Hematopoietic multipotent progenitor cell treated with erythropoietin and hydrocortisone succinate and interleukin-3 and kit ligand, for 8 days (in vitro differentiated cells): ENCODE measurements around the gene FAM50A.

Source experiments
- DNase-seq: peaks from one replicate; pipeline ENCODE4 v3.0.0-alpha.2; 2015

The FAM50A gene

DNA sequence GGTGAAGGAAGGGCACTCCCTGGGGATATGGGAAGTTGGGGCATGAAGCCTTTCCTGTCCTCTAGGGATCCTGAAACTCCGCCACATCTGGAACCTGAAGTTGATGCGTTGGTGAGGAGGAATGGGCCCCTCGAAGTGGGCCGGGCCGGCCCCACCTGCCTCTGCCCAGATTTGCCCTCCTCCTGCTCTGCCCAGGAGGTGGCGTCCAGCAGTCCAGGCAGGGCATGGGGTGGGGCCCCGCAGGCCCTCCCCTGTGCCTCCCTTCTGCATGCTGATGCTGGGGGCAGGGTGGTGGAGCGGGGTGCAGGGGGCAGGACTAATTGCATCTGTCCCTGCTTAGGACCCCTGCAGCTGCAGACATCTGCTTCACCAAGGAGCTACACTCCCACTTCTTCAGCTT lies 30.8 kb upstream of the FAM50A start:
- no peak for DNase-seq

DNA sequence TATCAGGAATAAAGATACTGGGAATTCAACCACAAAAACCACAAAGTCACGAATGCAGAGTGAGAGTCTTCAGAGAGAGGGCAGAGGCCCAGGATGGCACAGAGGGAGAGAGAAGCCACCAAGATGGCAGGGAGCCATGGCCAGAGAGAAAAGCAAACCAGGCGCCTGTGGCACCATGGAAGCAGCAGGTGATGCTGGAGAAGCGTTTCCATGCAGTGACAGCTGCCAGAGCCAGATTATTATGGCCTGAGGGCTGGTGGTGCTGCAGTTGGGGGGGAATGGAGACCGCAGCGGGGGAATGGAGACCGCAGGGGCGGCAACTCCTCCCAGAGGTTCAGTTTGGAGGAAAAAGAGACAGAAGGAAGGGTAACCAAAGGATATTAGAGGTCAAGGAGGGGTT lies 26.8 kb upstream of the FAM50A start:
- DNase-seq, result no peak

DNA sequence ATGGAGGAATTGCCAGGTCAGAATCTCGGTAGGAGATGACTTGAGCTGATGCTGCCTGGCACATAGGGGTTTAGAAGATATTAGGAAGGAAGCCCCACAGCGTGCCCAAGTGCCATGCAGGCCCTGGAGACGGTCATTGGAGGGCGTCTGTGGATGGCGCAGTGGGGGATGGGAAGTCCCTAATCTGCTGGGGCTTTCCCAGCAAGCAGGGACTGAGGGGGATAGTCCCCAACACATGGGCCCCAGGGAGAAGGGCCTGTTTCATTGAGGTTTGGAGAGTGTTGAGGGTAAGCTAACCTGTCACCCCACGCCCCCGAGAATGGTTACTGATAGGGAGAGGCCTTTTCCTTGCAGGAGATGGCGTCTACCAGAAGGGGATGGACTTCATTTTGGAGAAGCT lies 24.8 kb upstream of the FAM50A start:
- no peak for DNase-seq

DNA sequence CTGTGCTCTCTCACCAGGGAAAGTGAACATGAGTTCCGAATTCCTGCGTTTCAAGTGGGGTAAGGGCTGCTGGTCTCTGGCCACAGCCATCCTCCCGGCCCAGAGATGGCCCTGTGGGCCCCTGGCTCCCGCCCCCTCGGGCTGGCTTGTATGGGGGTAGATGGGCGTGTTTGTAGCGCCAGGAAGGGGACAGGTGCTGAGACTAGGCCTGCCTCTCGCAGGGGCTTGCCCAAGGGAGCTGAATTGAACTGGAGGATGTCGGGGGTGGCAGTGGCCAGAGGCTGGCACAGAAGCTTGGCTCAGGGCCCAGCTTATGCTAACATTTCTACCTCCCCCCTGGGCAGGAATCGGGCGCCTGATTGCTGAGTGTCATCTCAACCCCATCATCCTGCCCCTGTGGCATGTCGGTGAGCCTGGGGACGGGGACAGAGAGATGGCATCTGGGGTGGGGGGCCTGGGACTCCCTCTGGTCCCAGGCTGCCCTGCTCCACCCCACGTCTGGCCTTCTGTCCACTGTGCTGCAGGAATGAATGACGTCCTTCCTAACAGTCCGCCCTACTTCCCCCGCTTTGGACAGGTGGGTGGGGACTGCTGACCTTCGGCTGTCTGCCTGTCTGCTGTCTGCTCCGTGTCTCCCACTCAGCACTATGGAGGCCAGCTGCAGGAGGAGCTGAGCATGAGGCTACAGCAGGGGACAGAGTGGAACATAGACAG lies 24.1 kb upstream of the FAM50A start:
- DNase-seq, result no peak

DNA sequence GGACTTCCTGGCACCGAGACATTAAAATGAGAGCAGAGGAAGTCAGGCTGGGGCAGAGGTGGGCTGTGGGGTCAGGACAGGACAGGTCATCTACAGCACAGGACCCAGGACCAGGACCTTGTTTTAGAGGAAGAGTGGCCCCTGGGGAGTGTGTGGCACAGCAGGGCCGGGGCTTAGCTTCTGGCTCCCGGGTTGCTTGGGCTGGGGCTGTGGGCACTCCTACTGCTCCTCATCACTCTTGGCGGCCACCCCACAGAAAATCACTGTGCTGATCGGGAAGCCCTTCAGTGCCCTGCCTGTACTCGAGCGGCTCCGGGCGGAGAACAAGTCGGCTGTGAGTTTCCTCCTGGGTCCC lies 23.6 kb upstream of the FAM50A start:
- no peak for DNase-seq

DNA sequence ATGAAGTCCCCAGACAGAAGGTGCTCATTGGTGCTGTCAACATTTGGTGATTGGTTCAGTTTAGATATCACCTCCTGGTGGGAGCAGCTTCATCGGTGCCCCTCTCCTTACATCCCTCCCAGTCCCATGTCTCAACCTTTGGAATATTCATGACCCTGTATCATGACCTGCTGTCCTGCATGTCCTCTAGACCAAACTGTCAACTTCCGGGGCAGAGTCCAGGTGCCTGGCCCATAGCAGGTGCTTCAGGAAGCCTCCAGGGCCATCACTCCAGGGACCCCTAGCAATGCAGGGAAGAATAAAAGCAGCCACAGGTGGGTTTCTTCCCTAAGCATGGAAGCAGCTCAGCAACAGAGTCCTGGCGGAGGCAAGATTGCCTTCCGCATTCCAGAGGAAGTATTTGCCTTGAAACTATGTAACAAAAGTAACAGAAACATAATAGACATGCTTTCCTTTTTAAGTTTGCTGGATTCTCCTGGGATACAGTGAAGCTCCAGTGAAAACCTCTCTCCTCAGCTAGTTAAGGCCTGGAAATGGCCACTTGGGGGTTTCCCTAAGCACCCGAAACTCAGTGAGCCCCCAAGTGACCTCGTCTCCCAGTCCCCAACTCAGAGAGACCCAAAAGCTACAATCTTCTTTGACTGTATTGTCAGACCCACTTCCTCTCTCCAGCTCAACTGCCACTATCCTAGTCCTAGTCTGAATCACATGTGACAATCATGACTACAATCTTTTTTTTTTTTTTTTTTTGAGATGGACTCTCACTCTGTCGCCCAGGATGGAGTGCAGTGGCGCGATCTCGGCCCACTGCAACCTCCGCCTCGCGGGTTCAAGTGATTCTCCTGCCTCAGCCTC lies 16.8 kb upstream of the FAM50A start:
- DNase-seq, result peak; percentile 16

DNA sequence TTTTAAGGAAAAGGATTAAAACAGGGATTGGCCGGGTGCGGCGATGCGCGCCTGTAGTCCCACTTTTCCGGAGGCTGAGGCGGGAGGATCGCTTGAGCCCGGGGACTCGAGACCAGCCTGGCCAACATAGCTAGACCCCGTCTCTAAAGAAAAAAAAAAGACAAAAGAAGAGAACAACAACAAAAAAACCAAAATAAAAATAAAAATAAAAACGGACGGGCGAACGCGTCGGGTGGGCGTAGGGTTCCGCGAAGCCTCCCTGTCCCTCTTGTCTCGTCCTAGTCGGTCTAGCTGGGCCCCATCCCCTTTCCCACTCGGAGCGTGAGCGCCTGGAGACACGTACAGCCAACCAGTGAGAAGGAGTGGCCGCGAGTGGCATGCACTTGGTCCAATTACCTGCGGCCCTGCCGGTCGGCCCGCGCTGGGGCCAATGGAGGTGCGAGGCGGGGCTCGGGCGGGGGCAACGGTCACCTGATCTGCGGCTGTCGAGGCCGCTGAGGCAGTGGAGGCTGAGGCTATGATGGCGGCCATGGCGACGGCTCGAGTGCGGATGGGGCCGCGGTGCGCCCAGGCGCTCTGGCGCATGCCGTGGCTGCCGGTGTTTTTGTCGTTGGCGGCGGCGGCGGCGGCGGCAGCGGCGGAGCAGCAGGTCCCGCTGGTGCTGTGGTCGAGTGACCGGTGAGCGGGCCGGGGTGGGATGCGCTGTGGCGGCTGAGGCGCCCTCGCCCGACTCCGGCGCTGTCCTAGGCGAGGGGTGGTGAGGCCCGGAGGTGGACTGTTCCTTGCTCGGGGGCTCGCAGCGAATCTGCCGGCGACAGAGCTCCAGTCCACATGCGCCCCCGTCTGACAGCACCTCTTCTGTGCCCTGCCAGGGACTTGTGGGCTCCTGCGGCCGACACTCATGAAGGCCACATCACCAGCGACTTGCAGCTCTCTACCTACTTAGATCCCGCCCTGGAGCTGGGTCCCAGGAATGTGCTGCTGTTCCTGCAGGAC lies 15.5 kb upstream of the FAM50A start, which contains the start of gene ATP6AP1:
ATP6AP1 (plus strand) TSS at position 502 of the 996 bp plus-strand sequence; CDS start at position 518, 16 bp downstream.
- DNase-seq, result peak; percentile 92

DNA sequence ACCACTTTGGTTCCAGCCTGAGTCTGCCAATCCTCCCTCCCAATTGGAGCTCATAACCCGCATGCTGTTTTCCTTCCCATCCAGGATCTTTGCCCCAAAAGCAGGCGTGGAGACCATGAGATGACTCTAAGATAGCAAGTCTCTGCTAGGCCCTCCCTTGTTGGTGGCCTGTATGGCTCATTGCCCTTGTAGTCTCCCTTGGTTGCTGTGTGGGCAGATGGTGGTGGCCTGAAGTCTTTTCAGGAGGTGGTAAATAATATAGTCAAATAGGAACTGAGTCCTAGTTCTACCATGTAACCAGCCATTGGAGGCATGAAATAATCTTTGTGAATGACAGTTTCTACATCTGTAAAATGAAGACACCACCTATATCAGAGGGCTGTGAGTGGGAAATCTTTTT lies 14.2 kb upstream of the FAM50A start:
- no peak for DNase-seq

DNA sequence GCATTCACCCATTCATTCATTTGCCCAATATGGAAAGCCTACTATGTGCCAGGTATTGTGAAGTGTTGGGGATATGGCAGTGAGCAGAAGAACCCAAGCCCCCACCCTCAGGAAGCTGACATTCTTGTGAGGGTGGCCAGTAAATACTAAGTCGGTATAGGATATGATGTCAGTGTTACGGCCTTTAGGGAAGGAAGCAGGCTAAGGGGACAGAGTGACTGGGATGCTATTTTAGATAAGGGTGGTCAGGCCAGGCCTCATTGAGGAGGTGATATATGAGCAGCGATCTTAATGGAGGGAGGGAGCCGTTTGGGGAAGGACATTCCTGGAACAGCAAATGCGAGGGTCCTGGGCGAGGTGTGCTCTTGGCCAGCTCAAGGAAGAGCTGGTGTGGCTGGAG lies 13.5 kb upstream of the FAM50A start:
- no peak for DNase-seq

DNA sequence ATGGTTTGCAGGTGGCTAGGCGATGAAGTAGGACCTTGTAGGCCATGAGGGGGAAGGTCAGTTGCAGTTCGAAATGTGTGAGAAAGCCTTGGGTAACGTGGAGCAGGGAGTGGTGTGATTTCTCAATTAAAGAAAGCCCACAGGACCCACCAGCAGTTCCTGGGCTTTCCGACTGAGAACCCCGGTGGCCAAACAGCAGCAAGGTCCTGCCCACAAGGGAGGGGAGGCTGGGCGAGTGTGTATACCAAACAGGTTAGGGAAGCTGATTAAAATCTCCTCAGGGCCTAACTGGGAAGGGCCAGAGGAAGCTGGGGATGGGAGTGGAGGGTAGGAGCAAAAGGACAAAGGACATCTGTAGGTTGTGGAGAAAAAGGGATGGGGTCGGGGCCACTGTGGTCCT lies 13.0 kb upstream of the FAM50A start:
- DNase-seq, result no peak

DNA sequence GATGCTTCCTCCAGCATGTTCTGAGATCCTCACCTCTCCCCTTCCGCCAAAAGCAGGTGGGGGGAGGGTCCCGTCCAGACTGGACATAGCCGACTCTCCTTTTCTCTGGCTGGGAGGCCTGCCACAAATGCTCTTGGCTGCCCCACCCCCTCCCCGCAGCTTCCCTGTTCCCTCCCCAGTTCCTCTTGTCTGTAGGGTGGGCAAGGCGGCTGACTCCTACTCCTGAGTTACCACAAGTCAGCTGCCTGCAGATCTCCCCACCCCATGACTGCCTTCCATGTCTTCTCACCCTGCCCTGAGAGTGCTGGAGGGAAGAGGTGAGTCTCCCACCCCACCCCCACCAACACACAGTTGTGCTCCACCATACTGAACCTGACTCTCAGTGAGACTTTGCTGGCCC lies 12.6 kb upstream of the FAM50A start:
- no peak for DNase-seq

DNA sequence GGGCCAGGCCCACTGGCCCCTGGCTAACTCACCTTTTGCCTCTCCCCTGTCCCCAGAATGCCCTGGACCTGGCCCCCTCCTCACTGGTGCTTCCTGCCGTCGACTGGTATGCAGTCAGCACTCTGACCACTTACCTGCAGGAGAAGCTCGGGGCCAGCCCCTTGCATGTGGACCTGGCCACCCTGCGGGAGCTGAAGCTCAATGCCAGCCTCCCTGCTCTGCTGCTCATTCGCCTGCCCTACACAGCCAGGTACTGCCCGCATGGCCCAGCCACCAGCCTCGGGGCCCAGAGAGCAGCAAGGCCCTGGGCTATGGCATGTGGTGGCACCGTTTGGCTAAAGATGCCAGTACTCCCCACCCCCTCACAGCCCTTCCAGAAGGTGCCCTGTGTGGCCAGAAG lies 11.7 kb upstream of the FAM50A start:
- DNase-seq, result no peak

DNA sequence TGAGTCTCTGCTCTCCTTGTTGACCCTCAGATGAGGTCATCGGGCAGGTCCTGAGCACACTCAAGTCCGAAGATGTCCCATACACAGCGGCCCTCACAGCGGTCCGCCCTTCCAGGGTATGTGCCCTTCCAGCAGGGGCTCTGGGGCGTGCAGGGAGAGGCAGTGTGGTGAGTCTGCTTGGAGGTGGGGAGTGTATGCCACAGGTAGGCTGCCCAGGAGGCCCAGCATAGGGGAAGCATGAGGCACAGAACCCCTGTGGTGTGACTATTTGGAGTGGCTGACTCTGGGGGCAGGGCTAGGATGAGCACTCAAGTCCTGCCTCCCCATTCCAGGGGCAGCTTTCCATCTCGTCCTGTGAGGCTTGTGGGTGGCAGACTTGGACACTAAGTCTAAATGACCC lies 10.3 kb upstream of the FAM50A start:
- DNase-seq, result no peak

DNA sequence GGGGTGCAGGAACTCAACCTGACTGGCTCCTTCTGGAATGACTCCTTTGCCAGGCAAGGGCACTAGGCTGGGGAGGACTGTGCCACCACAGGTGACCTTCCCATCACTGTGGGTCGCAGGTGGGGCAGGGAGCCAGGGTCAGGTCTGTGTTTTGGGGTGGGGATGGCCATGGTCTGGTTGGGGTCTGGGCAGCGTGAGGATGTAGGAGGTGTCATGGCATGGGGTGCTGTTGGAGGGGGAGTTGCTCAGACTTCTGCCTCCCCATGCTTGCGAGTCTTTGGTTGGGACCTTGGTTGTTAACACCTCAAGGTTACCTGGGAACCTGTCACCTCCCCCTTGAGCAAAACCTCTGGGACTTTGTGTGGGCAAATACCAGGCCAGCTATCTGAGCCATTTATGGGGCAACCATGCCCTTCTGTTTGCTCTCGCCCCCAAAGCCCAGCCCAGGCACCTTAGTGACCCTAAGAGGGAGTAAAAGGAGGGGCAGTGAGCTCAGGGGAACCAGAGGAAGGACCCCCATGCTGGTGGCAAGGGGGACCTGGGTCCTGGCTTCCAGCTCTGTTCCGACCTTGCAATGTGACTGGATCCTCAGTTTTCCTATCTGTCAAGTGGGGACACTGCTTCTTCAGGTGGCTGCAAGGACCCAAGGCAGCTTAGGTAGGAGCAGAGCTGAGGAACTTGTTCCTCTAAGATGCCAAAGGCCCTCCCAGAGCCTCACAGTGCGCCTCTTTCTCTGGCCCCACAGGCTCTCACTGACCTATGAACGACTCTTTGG lies 9.4 kb upstream of the FAM50A start:
- no peak for DNase-seq

DNA sequence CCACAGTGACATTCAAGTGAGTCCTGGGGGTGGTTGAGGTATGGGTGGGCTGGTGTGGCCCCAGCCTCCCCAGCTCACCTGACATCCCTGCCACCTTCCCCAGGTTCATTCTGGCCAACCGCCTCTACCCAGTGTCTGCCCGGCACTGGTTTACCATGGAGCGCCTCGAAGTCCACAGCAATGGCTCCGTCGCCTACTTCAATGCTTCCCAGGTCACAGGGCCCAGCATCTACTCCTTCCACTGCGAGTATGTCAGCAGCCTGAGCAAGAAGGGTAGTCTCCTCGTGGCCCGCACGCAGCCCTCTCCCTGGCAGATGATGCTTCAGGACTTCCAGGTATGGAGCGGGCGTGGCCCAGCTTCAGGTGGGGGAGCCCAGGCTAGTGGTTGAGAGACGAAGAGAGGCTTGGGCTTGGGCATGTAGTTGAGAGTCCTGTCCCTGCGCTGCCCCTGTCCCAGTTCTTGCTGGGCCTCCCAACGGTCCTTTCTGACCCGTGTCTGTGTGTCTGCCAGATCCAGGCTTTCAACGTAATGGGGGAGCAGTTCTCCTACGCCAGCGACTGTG lies 8.7 kb upstream of the FAM50A start:
- no peak for DNase-seq

DNA sequence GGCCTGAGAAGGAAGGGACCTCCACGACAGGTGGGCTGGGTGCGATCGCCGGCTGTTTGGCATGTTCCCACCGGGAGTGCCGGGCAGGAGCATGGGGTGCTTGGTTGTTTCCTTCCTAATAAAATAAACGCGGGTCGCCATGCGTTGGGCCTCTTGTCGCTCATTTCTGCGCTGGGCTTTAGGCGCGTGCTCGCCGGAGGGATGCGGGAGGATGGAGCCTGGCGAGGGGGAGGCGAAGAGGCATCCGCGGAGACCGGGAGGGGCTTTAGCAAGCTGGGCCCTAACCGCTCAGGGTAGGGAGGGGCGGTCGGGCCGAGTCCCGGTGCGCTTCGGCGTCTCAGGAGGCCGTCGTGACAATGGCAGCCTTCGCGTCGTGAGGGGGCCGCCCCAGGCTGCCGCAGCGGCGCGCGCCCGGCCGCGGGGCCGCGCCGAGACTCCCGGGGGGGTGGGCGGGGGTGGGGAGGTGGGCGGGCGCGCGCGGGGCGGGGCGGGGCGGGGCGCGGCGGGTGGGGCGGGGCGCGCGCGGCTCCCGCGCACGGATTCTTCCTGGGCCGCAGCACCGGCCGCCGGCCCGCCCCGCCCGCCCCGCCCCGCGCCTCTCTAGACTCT lies 7.5 kb upstream of the FAM50A start:
- DNase-seq, result no peak

DNA sequence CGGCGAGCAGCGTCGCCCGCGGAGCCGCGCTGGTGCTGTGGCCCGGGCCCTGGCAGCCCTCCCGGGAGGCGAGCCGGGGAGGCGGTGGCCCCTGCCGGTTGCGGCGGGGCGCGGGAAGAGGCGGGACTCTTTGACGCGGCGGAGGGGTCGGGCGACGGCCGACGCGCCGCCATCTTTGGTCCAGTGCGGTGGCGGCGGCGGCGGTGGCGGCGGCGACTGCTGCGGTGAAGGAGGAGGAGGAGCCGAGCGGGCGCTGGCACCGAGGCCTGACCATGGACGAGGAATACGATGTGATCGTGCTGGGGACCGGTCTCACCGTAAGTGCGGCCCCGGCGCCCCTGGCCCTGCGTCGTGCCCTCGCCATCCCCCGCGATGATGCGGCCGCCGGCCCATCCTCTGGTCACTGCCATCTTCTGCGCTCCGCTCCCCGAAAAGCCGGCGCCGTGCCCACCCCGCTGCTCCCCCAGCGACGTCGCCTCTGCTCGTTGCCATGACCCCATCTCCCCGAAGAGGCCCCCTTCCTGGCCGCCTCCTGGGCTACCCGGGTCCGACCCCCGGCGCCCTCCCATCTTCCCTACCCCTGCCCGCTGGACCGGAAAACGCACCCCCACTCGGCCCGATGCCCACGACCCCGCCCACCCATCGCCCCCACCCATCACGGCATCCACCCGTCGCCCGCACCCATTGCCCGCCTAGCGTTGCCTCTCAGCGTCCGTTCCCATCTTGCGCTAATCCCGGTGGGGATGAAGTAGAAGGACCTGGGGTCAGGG lies 6.8 kb upstream of the FAM50A start, which contains the start of gene GDI1:
GDI1 (plus strand) TSS at position 172 of the 770 bp plus-strand sequence; CDS start at position 273, 101 bp downstream.
- peak; percentile 30 for DNase-seq

DNA sequence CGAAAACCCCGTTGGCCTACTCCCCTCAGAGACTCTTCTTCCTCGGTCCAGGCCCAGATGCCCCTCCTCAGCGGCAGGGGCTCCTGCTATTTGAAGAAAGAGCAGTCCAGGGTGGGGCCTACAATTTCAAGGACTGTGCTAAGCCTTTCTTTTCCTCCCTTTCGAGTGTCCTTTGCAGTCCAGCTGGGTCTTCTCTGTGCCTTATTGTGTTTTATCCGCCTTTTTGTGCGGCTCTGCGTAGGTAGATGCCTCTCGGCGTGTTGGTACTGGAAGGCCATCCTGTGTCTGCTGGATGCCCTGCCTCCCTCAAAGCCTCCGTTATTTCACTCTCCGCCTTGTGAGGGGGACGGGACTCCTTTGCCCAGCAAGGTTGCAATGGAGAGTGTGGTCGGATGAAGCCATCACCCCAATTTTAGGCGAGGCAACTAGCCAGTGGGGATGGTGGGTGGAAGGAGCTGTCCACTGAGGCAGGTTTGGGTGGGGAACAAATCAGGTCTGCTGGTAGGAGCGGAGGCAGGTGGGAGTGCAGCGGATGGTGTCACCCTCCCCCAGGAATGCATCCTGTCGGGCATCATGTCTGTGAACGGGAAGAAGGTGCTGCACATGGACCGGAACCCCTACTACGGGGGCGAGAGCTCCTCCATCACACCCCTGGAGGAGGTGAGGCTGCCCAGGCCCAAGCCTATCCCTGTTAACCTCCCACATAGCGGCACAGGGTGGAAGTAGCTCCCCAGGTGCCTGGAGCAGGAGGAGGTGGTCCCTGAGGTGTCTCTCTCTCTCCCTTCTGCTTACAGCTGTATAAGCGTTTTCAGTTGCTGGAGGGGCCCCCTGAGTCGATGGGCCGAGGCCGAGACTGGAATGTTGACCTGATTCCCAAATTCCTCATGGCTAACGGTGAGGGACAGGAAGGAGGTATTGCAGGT lies 5.7 kb upstream of the FAM50A start:
- no peak for DNase-seq

DNA sequence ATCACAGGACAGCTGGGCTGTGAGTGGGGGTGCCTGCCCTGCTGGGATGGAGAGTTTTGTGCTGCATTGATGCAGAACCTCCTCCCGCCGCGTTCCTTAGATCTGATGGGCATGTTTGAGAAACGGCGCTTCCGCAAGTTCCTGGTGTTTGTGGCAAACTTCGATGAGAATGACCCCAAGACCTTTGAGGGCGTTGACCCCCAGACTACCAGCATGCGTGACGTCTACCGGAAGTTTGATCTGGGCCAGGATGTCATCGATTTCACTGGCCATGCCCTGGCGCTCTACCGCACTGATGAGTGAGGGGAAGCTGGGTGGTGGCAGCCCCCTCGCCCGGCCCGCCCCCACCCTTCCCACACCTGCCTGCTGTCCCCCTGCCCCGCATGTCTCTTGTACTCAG lies 4.1 kb upstream of the FAM50A start:
- DNase-seq, result no peak
